BJ (cell line): ENCODE data around the gene HOXD13. TPM values are rescaled to one million over a fixed set of nuclear protein-coding genes. Genes with fewer than 3 reads are reported as not detected.

Experiments used
- CTCF ChIA-PET: fragments of 350-600 bp; formaldehyde crosslinking; extraction: SDS; loops from one replicate; lab custom pipeline; 2021; ENCODE audit warnings: antibody characterized with exemption, inconsistent platforms; lab: Yijun Ruan, JAX
- POLR2A ChIA-PET: fragments of 300-600 bp; sonication (Branson Sonifier 250); formaldehyde crosslinking; extraction: SDS; loops from one replicate; lab custom pipeline; 2021; ENCODE audit warnings: antibody characterized with exemption; lab: Charles Lee
- DNase-seq: peaks from one replicate; pipeline ENCODE4 v3.0.0-alpha.2; 2011; ENCODE audit warnings: low read depth
- H3K27me3 ChIP-seq: 2 replicates; pipeline ENCODE4 v1.6.0; 2011; ENCODE audit warnings: low read length; ENCODE audit not compliant: control insufficient read depth, insufficient read depth
- H3K36me3 ChIP-seq: 2 replicates; pipeline ENCODE4 v1.5.1; 2011; ENCODE audit warnings: low read length; ENCODE audit not compliant: control insufficient read depth, insufficient read depth
- H3K4me3 ChIP-seq: 2 replicates; pipeline ENCODE4 v1.5.1; 2011; ENCODE audit warnings: low read depth, mild to moderate bottlenecking, control low read depth, low read length
- CTCF ChIP-seq: IDR thresholded peaks from 2 replicates; pipeline ENCODE4 v1.5.1; 2011; ENCODE audit warnings: low read depth, mild to moderate bottlenecking, control low read depth, inconsistent platforms, low read length, moderate library complexity; ENCODE audit not compliant: insufficient read depth
- polyA plus RNA-seq: library from polyadenylated mRNA; depleted of rRNA; stranded (reverse); fragments of >200 nt; gene quantifications from 2 replicates; pipeline ENCODE4 v1.2.3, GENCODE V29; 2011

The HOXD13 gene
- polyA plus RNA-seq, 1 experiment, result 0.43 TPM

GRCh38 chr2:176118601-176119339 lies 26.2 kb downstream of the HOXD13 start:
- CTCF ChIA-PET, result no interaction called here
- peak; percentile 26; the same call in 1 of the 2 replicates for TF ChIP-seq CTCF
- POLR2A ChIA-PET, result no interaction called here
- Histone ChIP-seq H3K27me3 (peaks cover 3% of the 10 kb centered on the region), H3K36me3 (peaks cover 2% of the 10 kb centered on the region; the same call in 1 of the 2 replicates), H3K4me3 (no peak overlapping the region)
- DNase-seq, result no peak

- POLR2A ChIA-PET, result no interaction called here
- H3K4me3 ChIP-seq, result no peak overlapping the region
- H3K36me3 ChIP-seq, result peaks cover 2% of the 10 kb centered on the region; the same call in 1 of the 2 replicates
- TF ChIP-seq CTCF, result no peak
- DNase-seq, result no peak
- H3K27me3 ChIP-seq, result peaks cover 3% of the 10 kb centered on the region
- CTCF ChIA-PET, result interaction anchor here (0.7 to 1.8 kb wide), 3 partner anchors 10 to 544 kb away, joined by 3 to 5 read pairs (median 3); no protein-coding TSS in a partner anchor
Measured at GRCh38 chr2:176120364-176121189, 28.1 kb downstream of the HOXD13 start.

GRCh38 chr2:176121190-176122051 lies 28.9 kb downstream of the HOXD13 start:
- Histone ChIP-seq H3K27me3 (peaks cover 5% of the 10 kb centered on the region), H3K4me3 (no peak overlapping the region), H3K36me3 (peaks cover 2% of the 10 kb centered on the region; the same call in 1 of the 2 replicates)
- CTCF ChIA-PET, result interaction anchor here (1.0 to 1.8 kb wide), 3 partner anchors 11 to 517 kb away, joined by 3 to 5 read pairs (median 3); no protein-coding TSS in a partner anchor
- POLR2A ChIA-PET, result no interaction called here
- TF ChIP-seq CTCF, result no peak
- no peak for DNase-seq

- no peak for DNase-seq
- ChIA-PET CTCF (interaction anchor here (1.0 to 1.6 kb wide), 2 partner anchors 25 to 516 kb away, joined by 3 to 5 read pairs; no protein-coding TSS in a partner anchor), POLR2A (interaction anchor here (0.6 kb wide), 1 partner anchor 14 kb away, joined by 3 read pairs; no protein-coding TSS in a partner anchor)
- Histone ChIP-seq H3K4me3 (peak overlapping the region; percentile 25; the same call in 1 of the 2 replicates), H3K27me3 (peaks cover 5% of the 10 kb centered on the region), H3K36me3 (peaks cover 1% of the 10 kb centered on the region; the same call in 1 of the 2 replicates)
- no peak for TF ChIP-seq CTCF
Measured at GRCh38 chr2:176122052-176122682, 29.6 kb downstream of the HOXD13 start.
